Liver (tissue), 9 donors: ENCODE results near the gene KAZN. TPM values are rescaled to one million over a fixed set of nuclear protein-coding genes. Genes with fewer than 3 reads are reported as not detected.

Source experiments
- DNase-seq: peaks from one replicate; pipeline ENCODE4 v3.0.0-alpha.2; 2017; ENCODE audit warnings: low spot score
- H3K27ac ChIP-seq, 2 donors: one replicate each; pipeline ENCODE4 v1.7.0; 2013; ENCODE audit warnings: inconsistent platforms in 2 of 2, low read length in 2 of 2, control low read depth in 1 of 2, low read depth in 1 of 2, mild to moderate bottlenecking in 1 of 2
- H3K27me3 ChIP-seq, 4 donors: one replicate each; pipeline versions ENCODE4 v1.6.1 to v1.7.0; 2013; ENCODE audit warnings: low read length in 3 of 4, inconsistent platforms in 1 of 4, mild to moderate bottlenecking in 1 of 4, moderate library complexity in 1 of 4; ENCODE audit not compliant: control insufficient read depth in 4 of 4, insufficient read depth in 4 of 4
- H3K36me3 ChIP-seq, 4 donors: one replicate each; pipeline versions ENCODE4 v1.6.1 to v1.7.0; 2013; ENCODE audit warnings: low read length in 3 of 4, mild to moderate bottlenecking in 3 of 4, low read depth in 1 of 4, moderate library complexity in 1 of 4; ENCODE audit not compliant: control insufficient read depth in 4 of 4, insufficient read depth in 3 of 4
- H3K4me1 ChIP-seq, 4 donors: one replicate each; pipeline versions ENCODE4 v1.6.1 to v1.7.0; 2013; ENCODE audit warnings: low read length in 3 of 4, mild to moderate bottlenecking in 3 of 4, moderate library complexity in 1 of 4; ENCODE audit not compliant: control insufficient read depth in 4 of 4, insufficient read depth in 4 of 4
- H3K4me3 ChIP-seq, 3 donors: one replicate each; pipeline versions ENCODE4 v1.6.1 to v1.7.0; 2013; ENCODE audit warnings: low read length in 3 of 3, control low read depth in 1 of 3, low read depth in 1 of 3, mild to moderate bottlenecking in 1 of 3
- H3K9ac ChIP-seq, 2 donors: one replicate each; pipeline ENCODE4 v1.7.0; 2013; ENCODE audit warnings: low read length in 2 of 2, mild to moderate bottlenecking in 2 of 2, moderate library complexity in 2 of 2, control low read depth in 1 of 2, low read depth in 1 of 2
- H3K9me3 ChIP-seq, 4 donors: one replicate each; pipeline versions ENCODE4 v1.6.1 to v1.7.0; 2013; ENCODE audit warnings: low read length in 3 of 4; ENCODE audit not compliant: control insufficient read depth in 4 of 4
- ATF3 ChIP-seq: IDR thresholded peaks from 2 replicates; pipeline ENCODE4 v1.6.1; 2016; ENCODE audit warnings: antibody characterized with exemption
- CTCF ChIP-seq: fragments of 150-350 bp; IDR thresholded peaks from 2 replicates; pipeline ENCODE4 v1.5.1; 2017; ENCODE audit warnings: improper control_type of control experiment, low read depth, low read length; ENCODE audit not compliant: missing input control
- EGR1 ChIP-seq, 2 donors: IDR thresholded peaks; 2 replicates each; pipeline ENCODE4 v1.6.1; 2016 to 2018; ENCODE audit warnings: antibody characterized with exemption in 2 of 2, low read depth in 2 of 2
- HNF4G ChIP-seq: IDR thresholded peaks from 2 replicates; pipeline ENCODE4 v1.6.1; 2016; ENCODE audit warnings: antibody characterized with exemption
- JUND ChIP-seq, 2 donors: IDR thresholded peaks; 2 replicates each; pipeline ENCODE4 v1.6.1; 2016; ENCODE audit warnings: antibody characterized with exemption in 2 of 2
- NR2F2 ChIP-seq: IDR thresholded peaks from 2 replicates; pipeline ENCODE4 v1.6.1; 2016; ENCODE audit warnings: antibody characterized with exemption
- REST ChIP-seq: IDR thresholded peaks from 2 replicates; pipeline ENCODE4 v1.6.1; 2016; ENCODE audit warnings: antibody characterized with exemption, mild to moderate bottlenecking
- RXRA ChIP-seq, 2 donors: IDR thresholded peaks; 2 replicates each; pipeline ENCODE4 v1.6.1; 2017 to 2018; ENCODE audit warnings: antibody characterized with exemption in 2 of 2, mild to moderate bottlenecking in 1 of 2
- ZBTB33 ChIP-seq: IDR thresholded peaks from 2 replicates; pipeline ENCODE4 v1.6.1; 2016; ENCODE audit warnings: antibody characterized with exemption
- WGBS: extraction: QIAGEN DNeasy Blood & Tissue Kit; methylation state at CpG from one replicate; pipeline ENCODE4 v1.1.7; 2013; 5-methylcytosine and 5-hydroxymethylcytosine counted together
- polyA plus RNA-seq, 2 donors: library from polyadenylated mRNA; stranded (reverse) in 1 of 2; unstranded in 1 of 2; fragments of 200-250 nt in 1 of 2; fragments of >200 nt in 1 of 2; fragmentation: Nextera tagmentation in 1 of 2; extraction: Ambion mirVana in 1 of 2; gene quantifications; one replicate each; pipeline versions ENCODE4 v1.2.1 to v1.2.3, GENCODE V29; 2013 to 2015
- total RNA-seq, 2 donors: library from RNA; depleted of rRNA; stranded (reverse); fragments of >200 nt; gene quantifications; one replicate each; pipeline ENCODE4 v1.2.3, GENCODE V29; 2014
- donor health status: healthy.
- donor health status: healthy.
- donor health status: healthy.
- donor health status: healthy.
- donor health status: healthy.

KAZN gene
- total and polyA plus RNA-seq, 4 donors: 1.9 to 6.9 (median 2.4) TPM

GRCh38 chr1:14948112-14948652 lies 349.7 kb downstream of the KAZN start (continued):
- TF ChIP-seq EGR1 (IDR thresholded peaks at IDR 0.05; ENCODE audit: low read depth in 2 of 2): no peak
- no peak for TF ChIP-seq REST

- Histone ChIP-seq H3K27me3 (no peaks in the 10 kb centered on the region), H3K36me3 (no peaks in the 10 kb centered on the region), H3K27ac (no peak overlapping the region), H3K4me1 (peaks cover 0 to 3% (median 0%) of the 10 kb centered on the region in 4 donors), H3K4me3 (no peak overlapping the region), H3K9me3 (no peaks in the 10 kb centered on the region), H3K9ac (no peak overlapping the region)
- no peak for TF ChIP-seq HNF4G
- TF ChIP-seq JUND (IDR thresholded peaks at IDR 0.05): no peak
- no peak for TF ChIP-seq ATF3
- TF ChIP-seq ZBTB33: no peak
- no peak for TF ChIP-seq RXRA (IDR thresholded peaks at IDR 0.05)
- TF ChIP-seq CTCF: no peak
- TF ChIP-seq NR2F2: no peak
- TF ChIP-seq REST: no peak
- no peak for TF ChIP-seq EGR1 (IDR thresholded peaks at IDR 0.05; ENCODE audit: low read depth in 2 of 2)
- DNase-seq: no peak
- 82% methylated on average over 6 of the region's 6 CpGs for WGBS
Measured at GRCh38 chr1:14949270-14949835, 350.9 kb downstream of the KAZN start.
